Vagina (tissue), 2 donors: Measurements from ENCODE around the gene RAC2. TPM values are rescaled to one million over a fixed set of nuclear protein-coding genes. Genes with fewer than 3 reads are reported as not detected.

Source experiments
- DNase-seq, 2 donors: peaks; one replicate each; pipeline ENCODE4 v3.0.0-alpha.2; 2017; ENCODE audit errors: extremely low spot score in 2 of 2
- H3K27ac ChIP-seq: fragments of 200-600 bp; sonication (generic); one replicate; pipeline ENCODE4 v1.5.1; 2019
- H3K27me3 ChIP-seq: fragments of 200-600 bp; sonication (generic); one replicate; pipeline ENCODE4 v1.5.1; 2019
- H3K36me3 ChIP-seq, 2 donors: fragments of 200-600 bp; sonication (generic); one replicate each; pipeline ENCODE4 v1.5.1; 2017 to 2019
- H3K4me1 ChIP-seq: fragments of 200-600 bp; sonication (generic); one replicate; pipeline ENCODE4 v1.5.1; 2019
- H3K4me3 ChIP-seq, 2 donors: fragments of 200-600 bp; sonication (generic); 1 replicate in 1 of 2; 2 replicates in 1 of 2; pipeline ENCODE4 v1.5.1; 2016 to 2019
- H3K9me3 ChIP-seq: fragments of 200-600 bp; sonication (generic); one replicate; pipeline ENCODE4 v1.5.1; 2019
- CTCF ChIP-seq, 3 experiments: fragments of 450-650 bp in 2 of 3; fragments of 200-600 bp in 1 of 3; sonication (generic) in 1 of 3; IDR thresholded peaks; one replicate each; pipeline ENCODE4 v1.5.1; 2017 to 2019; ENCODE audit warnings: antibody characterized with exemption in 3 of 3, mild to moderate bottlenecking in 2 of 3, moderate library complexity in 2 of 3
- POLR2A ChIP-seq, 2 donors: fragments of 450-650 bp; IDR thresholded peaks; one replicate each; pipeline ENCODE4 v1.6.1; 2017; ENCODE audit warnings: antibody characterized with exemption in 2 of 2, mild to moderate bottlenecking in 2 of 2, moderate library complexity in 2 of 2
- POLR2AphosphoS5 ChIP-seq, 2 donors: sonication (generic); formaldehyde crosslinking; IDR thresholded peaks; one replicate each; pipeline ENCODE4 v1.9.0; 2017; ENCODE audit warnings: antibody characterized with exemption in 2 of 2, mild to moderate bottlenecking in 2 of 2, low read depth in 1 of 2; ENCODE audit not compliant: insufficient read depth in 1 of 2
- intact Hi-C: fragments of 100-400 bp; cut with DNase I; formaldehyde crosslinking; loops from one replicate; pipeline ENCODE4 v1.15.1; 2023
- total RNA-seq: library from RNA; depleted of rRNA; stranded (reverse); fragments of >200 nt; gene quantifications from one replicate; pipeline ENCODE4 v1.2.3, GENCODE V29; 2016

The RAC2 gene
- total RNA-seq, 1 donor from 2014 or later: 15.7 TPM

GRCh38 chr22:37190262-37190780 is 53.7 kb downstream of the RAC2 start:
- no peaks in the 10 kb centered on the region for H3K9me3 ChIP-seq
- H3K36me3 ChIP-seq: no peaks in the 10 kb centered on the region
- H3K27me3 ChIP-seq: no peaks in the 10 kb centered on the region
- peaks cover 66% of the 10 kb centered on the region for H3K4me1 ChIP-seq
- H3K4me3 ChIP-seq: no peak overlapping the region
- intact Hi-C loops: no loop called here
- no peak overlapping the region for H3K27ac ChIP-seq
- no peak for DNase-seq
- TF ChIP-seq POLR2A (IDR thresholded peaks at IDR 0.05) (no peak), POLR2AphosphoS5 (IDR thresholded peaks at IDR 0.05; ENCODE audit: insufficient read depth in 1 of 2, low read depth in 1 of 2) (no peak), CTCF (IDR thresholded peaks at IDR 0.05) (no peak)

GRCh38 chr22:37188901-37189466 is 55.1 kb downstream of the RAC2 start:
- no peak for DNase-seq
- intact Hi-C loops: no loop called here
- H3K9me3 ChIP-seq: no peaks in the 10 kb centered on the region
- H3K27me3 ChIP-seq: no peaks in the 10 kb centered on the region
- peaks cover 66% of the 10 kb centered on the region for H3K4me1 ChIP-seq
- H3K27ac ChIP-seq: peak overlapping the region; percentile 90
- H3K36me3 ChIP-seq: no peaks in the 10 kb centered on the region
- H3K4me3 ChIP-seq: peak overlapping the region in 1 of 2 donors; percentile 31
- TF ChIP-seq POLR2A (IDR thresholded peaks at IDR 0.05) (no peak), POLR2AphosphoS5 (IDR thresholded peaks at IDR 0.05; ENCODE audit: insufficient read depth in 1 of 2, low read depth in 1 of 2) (peak in 1 of 2 donors; percentile 7)

GRCh38 chr22:37187891-37188761 is 55.9 kb downstream of the RAC2 start, which contains the start of gene C1QTNF6:
Gene C1QTNF6 (minus strand): TSS chr22:37188247. CDS start chr22:37188213, 34 bp downstream.
- Histone ChIP-seq H3K4me3 (peak within 1 kb of the TSS; percentile 31 to 50), H3K36me3 (no peaks in the 10 kb centered on the region), H3K27me3 (no peaks in the 10 kb centered on the region), H3K4me1 (peaks cover 66% of the 10 kb centered on the region), H3K27ac (peak within 1 kb of the TSS; percentile 90), H3K9me3 (no peaks in the 10 kb centered on the region)
- TF ChIP-seq POLR2AphosphoS5 (IDR thresholded peaks at IDR 0.05; ENCODE audit: insufficient read depth in 1 of 2, low read depth in 1 of 2) (peak in 1 of 2 donors; percentile 76), CTCF (IDR thresholded peaks at IDR 0.05) (no peak)
- intact Hi-C loops: no loop called here
- DNase-seq: no peak

GRCh38 chr22:37187552-37187890 is 56.5 kb downstream of the RAC2 start:
- intact Hi-C loops: no loop called here
- Histone ChIP-seq H3K9me3 (no peaks in the 10 kb centered on the region), H3K4me1 (peaks cover 61% of the 10 kb centered on the region), H3K27ac (peak overlapping the region; percentile 90), H3K36me3 (no peaks in the 10 kb centered on the region), H3K4me3 (peak overlapping the region; percentile 31 to 50), H3K27me3 (no peaks in the 10 kb centered on the region)
- TF ChIP-seq CTCF (IDR thresholded peaks at IDR 0.05) (no peak), POLR2AphosphoS5 (IDR thresholded peaks at IDR 0.05; ENCODE audit: insufficient read depth in 1 of 2, low read depth in 1 of 2) (no peak), POLR2A (IDR thresholded peaks at IDR 0.05) (no peak)
- no peak for DNase-seq

GRCh38 chr22:37186997-37187522 is 57.0 kb downstream of the RAC2 start:
- H3K27me3 ChIP-seq: no peaks in the 10 kb centered on the region
- H3K9me3 ChIP-seq: no peaks in the 10 kb centered on the region
- peaks cover 59% of the 10 kb centered on the region for H3K4me1 ChIP-seq
- H3K27ac ChIP-seq: peak overlapping the region; percentile 90
- H3K36me3 ChIP-seq: no peaks in the 10 kb centered on the region
- intact Hi-C loops: no loop called here
- no peak for DNase-seq
- TF ChIP-seq POLR2AphosphoS5 (IDR thresholded peaks at IDR 0.05; ENCODE audit: insufficient read depth in 1 of 2, low read depth in 1 of 2) (no peak), POLR2A (IDR thresholded peaks at IDR 0.05) (no peak), CTCF (IDR thresholded peaks at IDR 0.05) (no peak)
- H3K4me3 ChIP-seq: peak overlapping the region in 1 of 2 donors; percentile 31
